Type B pancreatic cell (in vitro differentiated cells): Measurements from ENCODE around the gene PRDM10. TPM values are rescaled to one million over a fixed set of nuclear protein-coding genes. Genes with fewer than 3 reads are reported as not detected.

Experiments used
- DNase-seq: peaks from one replicate; pipeline ENCODE4 v3.0.0; 2021; ENCODE audit warnings: mixed read lengths; ENCODE audit not compliant: unreplicated experiment; ENCODE audit errors: extremely low spot score
- H3K27ac Mint-ChIP-seq: 2 replicates; pipeline ENCODE4 v1.8.0; 2021; ENCODE audit warnings: mild to moderate bottlenecking, mixed read lengths
- H3K27me3 Mint-ChIP-seq: 2 replicates; pipeline ENCODE4 v1.8.0; 2021; ENCODE audit warnings: mixed read lengths
- H3K36me3 Mint-ChIP-seq: 2 replicates; pipeline ENCODE4 v1.8.0; 2021; ENCODE audit warnings: mixed read lengths
- H3K4me1 Mint-ChIP-seq: one replicate; pipeline ENCODE4 v1.8.0; 2021; ENCODE audit warnings: mixed read lengths; ENCODE audit not compliant: unreplicated experiment
- H3K4me3 Mint-ChIP-seq: 2 replicates; pipeline ENCODE4 v1.8.0; 2021; ENCODE audit warnings: mild to moderate bottlenecking, mixed read lengths
- H3K9me3 Mint-ChIP-seq: 2 replicates; pipeline ENCODE4 v1.8.0; 2021; ENCODE audit warnings: mixed read lengths
- total RNA-seq: library from RNA; stranded (reverse); gene quantifications from 2 replicates; pipeline ENCODE4 v1.2.1, GENCODE V29; 2021; ENCODE audit warnings: low replicate concordance
- TF ChIP-seq, protein P1 (sequence below): fragments of 200-600 bp; sonication (generic); conservative IDR thresholded peaks from 2 replicates; pipeline ENCODE4 v1.5.0; 2021; ENCODE audit warnings: antibody characterized with exemption, mild to moderate bottlenecking

The PRDM10 gene
- total RNA-seq, 1 donor from 2014 or later, result 13.4 TPM

DNA sequence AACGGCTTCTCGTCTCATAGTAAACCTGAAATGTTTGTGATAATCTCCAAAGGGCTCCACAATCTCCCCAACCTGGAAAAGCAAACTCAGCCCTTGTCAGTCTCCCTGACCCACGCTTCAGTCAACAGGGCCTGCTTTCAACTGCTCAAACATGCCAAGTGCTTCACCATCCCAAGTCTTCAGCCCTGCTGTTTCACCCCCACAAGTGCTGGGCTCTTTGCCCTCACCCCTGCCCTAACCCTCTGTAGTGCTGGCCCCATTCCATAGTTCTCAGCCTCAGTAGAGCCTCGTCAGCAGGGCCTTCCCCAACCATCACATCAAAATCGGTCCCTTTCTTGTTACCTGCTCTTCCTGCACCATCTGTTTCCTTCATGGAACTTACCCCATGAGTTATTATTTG is 63.9 kb downstream of the PRDM10 start:
- no peak for DNase-seq
- TF ChIP-seq, protein P1, sequence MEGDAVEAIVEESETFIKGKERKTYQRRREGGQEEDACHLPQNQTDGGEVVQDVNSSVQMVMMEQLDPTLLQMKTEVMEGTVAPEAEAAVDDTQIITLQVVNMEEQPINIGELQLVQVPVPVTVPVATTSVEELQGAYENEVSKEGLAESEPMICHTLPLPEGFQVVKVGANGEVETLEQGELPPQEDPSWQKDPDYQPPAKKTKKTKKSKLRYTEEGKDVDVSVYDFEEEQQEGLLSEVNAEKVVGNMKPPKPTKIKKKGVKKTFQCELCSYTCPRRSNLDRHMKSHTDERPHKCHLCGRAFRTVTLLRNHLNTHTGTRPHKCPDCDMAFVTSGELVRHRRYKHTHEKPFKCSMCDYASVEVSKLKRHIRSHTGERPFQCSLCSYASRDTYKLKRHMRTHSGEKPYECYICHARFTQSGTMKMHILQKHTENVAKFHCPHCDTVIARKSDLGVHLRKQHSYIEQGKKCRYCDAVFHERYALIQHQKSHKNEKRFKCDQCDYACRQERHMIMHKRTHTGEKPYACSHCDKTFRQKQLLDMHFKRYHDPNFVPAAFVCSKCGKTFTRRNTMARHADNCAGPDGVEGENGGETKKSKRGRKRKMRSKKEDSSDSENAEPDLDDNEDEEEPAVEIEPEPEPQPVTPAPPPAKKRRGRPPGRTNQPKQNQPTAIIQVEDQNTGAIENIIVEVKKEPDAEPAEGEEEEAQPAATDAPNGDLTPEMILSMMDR, result no peak
- H3K27me3 Mint-ChIP-seq, result no peaks in the 10 kb centered on the region
- no peak overlapping the region for H3K4me3 Mint-ChIP-seq
- H3K27ac Mint-ChIP-seq, result no peak overlapping the region
- peaks cover 34% of the 10 kb centered on the region for H3K36me3 Mint-ChIP-seq
- H3K9me3 Mint-ChIP-seq, result no peaks in the 10 kb centered on the region
- H3K4me1 Mint-ChIP-seq, result peaks cover 14% of the 10 kb centered on the region

DNA sequence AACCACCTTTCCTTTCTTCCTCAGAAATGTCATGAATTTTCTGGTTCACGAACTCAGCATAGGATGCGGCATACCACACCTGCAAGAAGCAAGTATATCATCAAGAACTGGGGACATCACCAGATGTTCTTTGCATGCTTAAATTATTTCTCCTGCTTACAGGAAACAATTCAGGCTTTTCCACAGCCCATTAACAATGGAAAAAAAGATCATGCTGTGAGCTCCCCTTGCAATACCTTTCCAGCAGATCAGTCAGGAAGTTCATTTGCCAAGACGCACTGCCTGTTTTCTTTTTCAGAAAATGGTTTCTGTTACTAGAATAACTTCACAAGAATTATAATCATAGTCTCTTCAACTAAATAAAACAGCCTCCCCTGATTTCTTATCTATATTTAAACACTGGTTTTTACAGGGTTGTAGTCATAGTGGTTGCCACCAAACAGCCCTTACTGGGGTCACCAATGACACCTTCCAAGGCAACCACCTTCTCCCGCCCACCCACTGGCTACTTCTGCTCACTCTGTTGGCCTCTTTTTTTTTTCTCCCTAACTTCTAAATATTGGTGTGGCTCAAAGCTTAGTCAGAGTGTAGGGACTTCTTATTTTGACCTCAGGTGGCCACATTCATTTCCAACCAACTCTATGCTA is 64.9 kb downstream of the PRDM10 start:
- H3K4me1 Mint-ChIP-seq, result peaks cover 7% of the 10 kb centered on the region
- no peak overlapping the region for H3K4me3 Mint-ChIP-seq
- no peaks in the 10 kb centered on the region for H3K9me3 Mint-ChIP-seq
- TF ChIP-seq, protein P1, result no peak
- H3K27ac Mint-ChIP-seq, result no peak overlapping the region
- no peaks in the 10 kb centered on the region for H3K27me3 Mint-ChIP-seq
- no peak for DNase-seq
- peaks cover 29% of the 10 kb centered on the region for H3K36me3 Mint-ChIP-seq

DNA sequence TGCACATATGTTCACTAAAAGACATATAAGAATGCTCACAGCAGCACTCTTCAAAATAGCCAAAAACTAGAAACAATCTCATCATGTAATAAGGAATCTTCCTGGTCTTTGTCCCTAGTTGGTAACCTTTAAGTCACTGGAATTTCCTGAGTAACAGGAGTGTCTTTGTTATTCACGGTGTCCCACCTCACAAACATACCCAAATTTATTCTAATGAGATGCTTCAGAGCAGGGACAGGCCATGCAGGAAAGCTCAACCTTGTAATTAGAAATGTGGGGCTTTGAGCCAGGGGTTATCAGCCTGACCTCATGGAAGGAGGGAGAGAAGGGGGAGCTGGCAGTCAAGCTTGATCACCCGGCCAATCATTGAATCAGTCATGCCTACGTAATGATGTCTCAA is 66.9 kb downstream of the PRDM10 start:
- no peaks in the 10 kb centered on the region for H3K27me3 Mint-ChIP-seq
- H3K27ac Mint-ChIP-seq, result no peak overlapping the region
- H3K9me3 Mint-ChIP-seq, result no peaks in the 10 kb centered on the region
- peaks cover 13% of the 10 kb centered on the region for H3K4me1 Mint-ChIP-seq
- no peak overlapping the region for H3K4me3 Mint-ChIP-seq
- no peak for DNase-seq
- peaks cover 39% of the 10 kb centered on the region for H3K36me3 Mint-ChIP-seq
- TF ChIP-seq, protein P1, result no peak

DNA sequence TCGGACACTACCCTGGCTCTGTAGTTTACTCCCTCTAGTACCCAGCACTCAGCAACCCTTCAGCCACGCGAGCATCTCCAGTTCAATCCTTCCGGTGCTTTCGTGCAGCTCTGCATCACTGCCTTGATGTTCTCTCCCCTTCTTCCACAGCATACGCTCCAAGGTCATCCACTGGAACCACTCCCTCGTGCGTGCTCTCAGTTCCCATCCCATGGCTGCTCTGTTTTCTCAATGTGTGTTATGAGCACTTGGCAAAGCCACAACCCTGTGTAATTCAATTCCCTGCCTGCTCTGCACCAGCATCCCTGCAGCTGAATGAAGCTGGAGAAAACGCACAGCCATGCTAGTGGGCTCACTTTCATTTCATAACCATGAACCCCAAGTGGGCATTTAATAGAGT is 68.7 kb downstream of the PRDM10 start:
- Mint-ChIP-seq H3K4me1 (peaks cover 13% of the 10 kb centered on the region), H3K27me3 (no peaks in the 10 kb centered on the region), H3K27ac (no peak overlapping the region), H3K4me3 (no peak overlapping the region), H3K36me3 (peaks cover 39% of the 10 kb centered on the region), H3K9me3 (no peaks in the 10 kb centered on the region)
- TF ChIP-seq, protein P1, result no peak
- DNase-seq, result no peak

DNA sequence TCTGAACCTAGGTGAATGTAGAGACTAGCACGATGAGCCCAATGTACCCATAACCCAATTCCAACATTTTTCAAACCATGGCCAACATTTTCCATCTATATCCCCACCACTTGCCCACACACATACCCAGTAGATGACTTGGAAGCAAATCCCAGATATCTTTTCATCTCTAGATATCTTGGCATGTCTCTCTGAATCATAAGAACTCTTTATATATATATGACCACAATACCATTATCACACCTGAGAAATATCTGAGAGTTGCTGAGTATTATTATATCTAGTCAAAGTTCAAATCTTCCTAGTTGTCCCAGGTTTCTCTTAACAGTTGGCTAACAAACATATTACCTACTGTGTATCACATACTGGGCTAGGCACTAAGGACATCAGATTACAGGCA is 69.4 kb downstream of the PRDM10 start:
- Mint-ChIP-seq H3K27me3 (no peaks in the 10 kb centered on the region), H3K9me3 (no peaks in the 10 kb centered on the region), H3K27ac (no peak overlapping the region), H3K36me3 (peaks cover 36% of the 10 kb centered on the region), H3K4me3 (no peak overlapping the region), H3K4me1 (peaks cover 9% of the 10 kb centered on the region)
- TF ChIP-seq, protein P1, result no peak
- no peak for DNase-seq
